H9 (cell line): Measurements from ENCODE around the gene OPA3. TPM values are rescaled to one million over a fixed set of nuclear protein-coding genes. Genes with fewer than 3 reads are reported as not detected.

Experiments
- DNase-seq: peaks from one replicate; pipeline ENCODE4 v3.0.0-alpha.2; 2017
- H2AFZ ChIP-seq: one replicate; pipeline ENCODE4 v1.6.1; 2013; ENCODE audit warnings: mild to moderate bottlenecking, low read length, control low read depth, moderate library complexity
- H2AK5ac ChIP-seq: 2 replicates; pipeline ENCODE4 v1.6.1; 2013; ENCODE audit warnings: low read length, control low read depth, mixed read lengths; ENCODE audit not compliant: insufficient read length
- H2BK120ac ChIP-seq: one replicate; pipeline ENCODE4 v1.6.1; 2013; ENCODE audit warnings: low read depth, mild to moderate bottlenecking, low read length, control low read depth, inconsistent platforms; ENCODE audit not compliant: poor library complexity, severe bottlenecking
- H2BK12ac ChIP-seq: 2 replicates; pipeline ENCODE4 v1.6.1; 2013; ENCODE audit warnings: low read length, control low read depth, mixed read lengths, low read depth; ENCODE audit not compliant: insufficient read length
- H2BK15ac ChIP-seq: 2 replicates; pipeline ENCODE4 v1.6.1; 2013; ENCODE audit warnings: low read depth, low read length, control low read depth
- H2BK20ac ChIP-seq: one replicate; pipeline ENCODE4 v1.6.1; 2013; ENCODE audit warnings: low read depth, mild to moderate bottlenecking, low read length, control low read depth, inconsistent platforms; ENCODE audit not compliant: poor library complexity, severe bottlenecking
- H2BK5ac ChIP-seq: 2 replicates; pipeline ENCODE4 v1.6.1; 2013; ENCODE audit warnings: low read length, control low read depth, mixed read lengths; ENCODE audit not compliant: insufficient read length
- H3K14ac ChIP-seq: 2 replicates; pipeline ENCODE4 v1.6.1; 2013; ENCODE audit warnings: low read length, control low read depth; ENCODE audit not compliant: insufficient read depth
- H3K18ac ChIP-seq: 2 replicates; pipeline ENCODE4 v1.6.1; 2013; ENCODE audit warnings: low read depth, mild to moderate bottlenecking, mixed read lengths, low read length, control low read depth; ENCODE audit not compliant: insufficient read length
- H3K23ac ChIP-seq: 2 replicates; pipeline ENCODE4 v1.6.1; 2013; ENCODE audit warnings: low read length, control low read depth, mixed read lengths, low read depth; ENCODE audit not compliant: insufficient read length
- H3K23me2 ChIP-seq: 2 replicates; pipeline ENCODE4 v1.6.1; 2013; ENCODE audit warnings: low read depth, mild to moderate bottlenecking, mixed read lengths, low read length, control low read depth; ENCODE audit not compliant: insufficient read length, poor library complexity, severe bottlenecking
- H3K27ac ChIP-seq: 2 replicates; pipeline ENCODE4 v1.5.1; 2013; ENCODE audit warnings: low read length, control low read depth, mixed read lengths, low read depth; ENCODE audit not compliant: insufficient read length
- H3K27me3 ChIP-seq: 2 replicates; pipeline ENCODE4 v1.6.1; 2013; ENCODE audit warnings: low read length, control low read depth, inconsistent platforms; ENCODE audit not compliant: insufficient read depth
- H3K4ac ChIP-seq: 2 replicates; pipeline ENCODE4 v1.6.1; 2013; ENCODE audit warnings: low read depth, mild to moderate bottlenecking, control low read depth, inconsistent platforms, low read length, moderate library complexity
- H3K4me1 ChIP-seq: 2 replicates; pipeline ENCODE4 v1.6.1; 2013; ENCODE audit warnings: low read length, control low read depth, inconsistent platforms; ENCODE audit not compliant: insufficient read depth
- H3K4me2 ChIP-seq: 2 replicates; pipeline ENCODE4 v1.6.1; 2013; ENCODE audit warnings: low read length, control low read depth, mixed read lengths; ENCODE audit not compliant: insufficient read length, insufficient read depth
- H3K56ac ChIP-seq: 2 replicates; pipeline ENCODE4 v1.6.1; 2013; ENCODE audit warnings: low read depth, mild to moderate bottlenecking, mixed read lengths, low read length, control low read depth; ENCODE audit not compliant: insufficient read length
- H3K79me1 ChIP-seq: 2 replicates; pipeline ENCODE4 v1.6.1; 2013; ENCODE audit warnings: low read depth, mild to moderate bottlenecking, moderate library complexity, low read length, control low read depth, inconsistent platforms; ENCODE audit not compliant: insufficient read depth, poor library complexity, severe bottlenecking
- H3K79me2 ChIP-seq: 2 replicates; pipeline ENCODE4 v1.6.1; 2013; ENCODE audit warnings: low read length, control low read depth, inconsistent platforms; ENCODE audit not compliant: insufficient read depth
- H3K9ac ChIP-seq: 2 replicates; pipeline ENCODE4 v1.6.1; 2013; ENCODE audit warnings: low read length, control low read depth, mixed read lengths; ENCODE audit not compliant: insufficient read length; ENCODE audit errors: extremely low read depth
- H3K9me3 ChIP-seq: one replicate; pipeline ENCODE4 v1.6.1; 2013; ENCODE audit warnings: low read depth, low read length, inconsistent platforms; ENCODE audit not compliant: control insufficient read depth
- H3T11ph ChIP-seq: one replicate; pipeline ENCODE4 v1.6.1; 2013; ENCODE audit warnings: mild to moderate bottlenecking, low read length, control low read depth, inconsistent platforms
- H4K20me1 ChIP-seq: one replicate; pipeline ENCODE4 v1.6.1; 2013; ENCODE audit not compliant: control insufficient read depth, insufficient read length, insufficient read depth
- H4K5ac ChIP-seq: 2 replicates; pipeline ENCODE4 v1.6.1; 2013; ENCODE audit warnings: low read depth, mild to moderate bottlenecking, mixed read lengths, low read length, control low read depth; ENCODE audit not compliant: insufficient read length
- H4K8ac ChIP-seq: replicated peaks from 2 replicates; pipeline ENCODE4 v1.6.1; 2013; ENCODE audit warnings: low read length, control low read depth, mixed read lengths, low read depth; ENCODE audit not compliant: insufficient read length
- H4K91ac ChIP-seq: 2 replicates; pipeline ENCODE4 v1.6.1; 2013; ENCODE audit warnings: low read depth, mild to moderate bottlenecking, moderate library complexity, mixed read lengths, low read length, control low read depth; ENCODE audit not compliant: insufficient read length
- H3K27ac Mint-ChIP-seq, 3 experiments: 2 replicates in 2 of 3; 3 replicates in 1 of 3; pipeline ENCODE4 v1.8.0; 2020 to 2021; ENCODE audit warnings: mixed read lengths in 3 of 3, mild to moderate bottlenecking in 1 of 3, moderate library complexity in 1 of 3
- H3K27me3 Mint-ChIP-seq: 2 replicates; pipeline ENCODE4 v1.8.0; 2021; ENCODE audit warnings: low read depth, mild to moderate bottlenecking, moderate library complexity, mixed read lengths
- H3K36me3 Mint-ChIP-seq, 3 experiments: 2 replicates in 2 of 3; 3 replicates in 1 of 3; pipeline ENCODE4 v1.8.0; 2020 to 2021; ENCODE audit warnings: low read depth in 3 of 3, mixed read lengths in 3 of 3; ENCODE audit not compliant: insufficient read depth in 1 of 3
- H3K4me1 Mint-ChIP-seq, 2 experiments: 2 replicates each; pipeline ENCODE4 v1.8.0; 2020; ENCODE audit warnings: mixed read lengths in 2 of 2
- H3K4me3 Mint-ChIP-seq, 2 experiments: 2 replicates in 1 of 2; 3 replicates in 1 of 2; pipeline ENCODE4 v1.8.0; 2020 to 2021; ENCODE audit warnings: mild to moderate bottlenecking in 2 of 2, mixed read lengths in 2 of 2, moderate library complexity in 1 of 2
- H3K9me3 Mint-ChIP-seq, 2 experiments: 2 replicates in 1 of 2; 3 replicates in 1 of 2; pipeline ENCODE4 v1.8.0; 2020; ENCODE audit warnings: mild to moderate bottlenecking in 2 of 2, mixed read lengths in 2 of 2, moderate library complexity in 1 of 2
- CTCF ChIP-seq: fragments of 200-600 bp; sonication (generic); conservative IDR thresholded peaks from 3 replicates; pipeline ENCODE4 v1.8.0; 2021; ENCODE audit warnings: antibody characterized with exemption, mild to moderate bottlenecking
- WGBS: extraction: QIAGEN DNeasy Blood & Tissue Kit; methylation state at CpG from one replicate; pipeline ENCODE4 v1.1.7; 2013; ENCODE audit warnings: missing lambda C conversion rate, low lambda C conversion rate, mixed read lengths; ENCODE audit not compliant: insufficient read length; ENCODE audit errors: extremely low coverage; 5-methylcytosine and 5-hydroxymethylcytosine counted together
- total RNA-seq: library from RNA; stranded (reverse); gene quantifications from 2 replicates; pipeline ENCODE4 v1.2.1, GENCODE V29; 2021

OPA3 gene
- total RNA-seq, 1 experiment from 2014 or later = 13.0 TPM

DNA sequence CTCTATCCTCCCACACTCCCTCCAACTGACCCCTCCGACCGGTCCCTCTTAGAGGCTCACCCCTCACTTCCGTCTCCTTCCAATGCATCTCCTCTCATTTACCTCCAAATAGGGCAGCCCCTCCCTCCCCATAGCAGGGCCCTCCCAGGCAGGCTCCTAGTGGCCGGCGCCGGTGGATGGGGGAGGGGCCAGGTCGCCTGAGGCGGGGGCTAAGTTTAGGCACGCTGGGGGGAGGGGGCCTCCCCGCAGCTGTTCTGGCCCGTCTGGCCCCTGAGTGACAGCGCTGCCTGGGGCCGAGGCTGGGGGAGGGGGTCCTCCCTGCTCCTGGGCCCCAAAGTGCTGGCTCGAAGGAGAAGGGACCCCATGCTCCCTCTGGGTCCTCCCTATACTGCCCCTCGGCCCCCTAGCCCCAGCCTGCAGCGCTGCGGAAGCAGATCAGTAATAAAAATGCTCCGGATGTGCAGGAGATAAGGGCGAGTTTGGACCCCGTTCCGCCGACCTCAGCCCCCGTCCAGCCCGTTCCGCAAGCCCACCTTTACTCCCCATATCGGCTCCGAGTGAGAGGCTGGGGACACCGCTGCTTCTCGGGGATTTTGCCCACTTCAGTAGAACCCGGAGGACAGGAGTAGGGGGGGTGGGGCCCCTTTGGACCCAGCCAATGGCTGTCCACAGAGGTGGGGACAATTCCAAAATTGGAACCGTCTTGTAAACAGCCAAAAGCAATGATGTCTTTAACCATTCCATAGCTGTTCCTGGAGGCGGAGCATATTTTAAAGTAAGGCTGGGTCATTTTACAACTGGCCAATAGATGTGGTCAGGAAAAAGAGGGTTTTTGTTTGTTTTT is 91.8 kb downstream of the OPA3 start:
- Histone ChIP-seq H4K91ac (no peak overlapping the region), H2AFZ (no peak overlapping the region), H2BK15ac (no peak overlapping the region; the same call in 1 of the 2 replicates), H3K56ac (no peak overlapping the region), H3K4me1 (no peaks in the 10 kb centered on the region), H2BK12ac (no peak overlapping the region), H3K4ac (no peak overlapping the region), H3T11ph (no peak overlapping the region), H2BK5ac (no peak overlapping the region), H3K27me3 (no peaks in the 10 kb centered on the region; the same call in 1 of the 2 replicates), H3K23me2 (peaks cover 15% of the 10 kb centered on the region), H3K14ac (peak overlapping the region; percentile 81), H2BK120ac (no peak overlapping the region), H4K20me1 (no peaks in the 10 kb centered on the region), H3K27ac (no peak overlapping the region), H2BK20ac (no peak overlapping the region), H3K79me1 (no peaks in the 10 kb centered on the region), H3K23ac (no peak overlapping the region), H4K5ac (no peak overlapping the region), H3K18ac (peak overlapping the region; percentile 63), H3K9ac (no peak overlapping the region), H3K9me3 (no peaks in the 10 kb centered on the region), H2AK5ac (no peak overlapping the region), H3K4me2 (peak overlapping the region; percentile 68), H4K8ac (no peak overlapping the region), H3K79me2 (no peaks in the 10 kb centered on the region)
- no CpG with 5 or more reads among the region's 32 CpGs for WGBS
- Mint-ChIP-seq H3K27me3 (peaks cover 12% of the 10 kb centered on the region), H3K4me3 (peak overlapping the region; percentile 76 to 88), H3K27ac (peak overlapping the region; percentile 27 to 80 (median 62); a peak in 3 of 7 replicates), H3K9me3 (no peaks in the 10 kb centered on the region; a peak in 2 of 5 replicates), H3K36me3 (peaks cover 2 to 17% (median 14%) of the 10 kb centered on the region in 3 experiments; a peak in 6 of 7 replicates), H3K4me1 (peaks cover 21 to 29% of the 10 kb centered on the region in 2 experiments)
- TF ChIP-seq CTCF = no peak
- DNase-seq = peak; percentile 94
